OCI-LY1 (cell line): ENCODE data around the gene IFT88.

ENCODE experiments used
- EZH2 ChIP-seq: fragments of 200-600 bp; sonication (generic), shearing (Covaris generic); IDR thresholded peaks from 2 replicates; pipeline ENCODE4 v1.8.0; 2017; ENCODE audit warnings: borderline replicate concordance, mixed run types, mild to moderate bottlenecking, antibody characterized with exemption, low read length, moderate library complexity, mixed read lengths
- TF ChIP-seq, protein P1 (sequence below): fragments of 200-600 bp; sonication (generic), shearing (Covaris generic); IDR thresholded peaks from 2 replicates; pipeline ENCODE4 v1.5.1; 2017; ENCODE audit warnings: mild to moderate bottlenecking, antibody characterized with exemption, low read length, moderate library complexity, mixed read lengths

DNA sequence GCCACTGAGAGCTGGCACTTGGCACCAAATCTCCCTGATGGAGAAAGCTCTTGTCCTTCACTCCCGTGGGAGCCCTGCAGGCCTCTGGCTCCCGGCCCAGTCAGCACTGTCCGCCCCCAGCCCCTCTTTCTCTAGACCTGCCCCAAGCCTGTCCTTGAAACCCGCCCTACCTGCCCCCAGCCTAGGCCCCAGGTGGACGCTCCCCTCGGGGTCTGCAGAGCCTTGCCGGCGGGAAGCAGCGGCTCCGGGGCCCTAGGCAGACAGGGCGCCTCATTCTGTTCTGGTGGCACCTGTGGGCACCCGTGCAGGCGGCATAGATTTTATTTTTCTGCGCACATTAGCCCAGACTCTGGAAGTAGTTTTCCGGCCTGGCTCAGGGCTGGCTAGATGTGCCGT is 154.1 kb downstream of the IFT88 start:
- TF ChIP-seq, protein P1, sequence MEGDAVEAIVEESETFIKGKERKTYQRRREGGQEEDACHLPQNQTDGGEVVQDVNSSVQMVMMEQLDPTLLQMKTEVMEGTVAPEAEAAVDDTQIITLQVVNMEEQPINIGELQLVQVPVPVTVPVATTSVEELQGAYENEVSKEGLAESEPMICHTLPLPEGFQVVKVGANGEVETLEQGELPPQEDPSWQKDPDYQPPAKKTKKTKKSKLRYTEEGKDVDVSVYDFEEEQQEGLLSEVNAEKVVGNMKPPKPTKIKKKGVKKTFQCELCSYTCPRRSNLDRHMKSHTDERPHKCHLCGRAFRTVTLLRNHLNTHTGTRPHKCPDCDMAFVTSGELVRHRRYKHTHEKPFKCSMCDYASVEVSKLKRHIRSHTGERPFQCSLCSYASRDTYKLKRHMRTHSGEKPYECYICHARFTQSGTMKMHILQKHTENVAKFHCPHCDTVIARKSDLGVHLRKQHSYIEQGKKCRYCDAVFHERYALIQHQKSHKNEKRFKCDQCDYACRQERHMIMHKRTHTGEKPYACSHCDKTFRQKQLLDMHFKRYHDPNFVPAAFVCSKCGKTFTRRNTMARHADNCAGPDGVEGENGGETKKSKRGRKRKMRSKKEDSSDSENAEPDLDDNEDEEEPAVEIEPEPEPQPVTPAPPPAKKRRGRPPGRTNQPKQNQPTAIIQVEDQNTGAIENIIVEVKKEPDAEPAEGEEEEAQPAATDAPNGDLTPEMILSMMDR = no peak
- no peak for TF ChIP-seq EZH2
